NCI-H510A treated with DMSO at 0.1 percent for 48 hours (cell line): Measurements from ENCODE around the gene LRRC2.
"Not testable (repeated sequence)": the region's sequence is repeated elsewhere in the genome, so short reads cannot be mapped to it uniquely, and the experiment has no call there.

Source experiments
- DNase-seq: peaks from one replicate; lab custom pipeline; 2025; lab: John Stamatoyannopoulos, UW

Gene LRRC2

DNA sequence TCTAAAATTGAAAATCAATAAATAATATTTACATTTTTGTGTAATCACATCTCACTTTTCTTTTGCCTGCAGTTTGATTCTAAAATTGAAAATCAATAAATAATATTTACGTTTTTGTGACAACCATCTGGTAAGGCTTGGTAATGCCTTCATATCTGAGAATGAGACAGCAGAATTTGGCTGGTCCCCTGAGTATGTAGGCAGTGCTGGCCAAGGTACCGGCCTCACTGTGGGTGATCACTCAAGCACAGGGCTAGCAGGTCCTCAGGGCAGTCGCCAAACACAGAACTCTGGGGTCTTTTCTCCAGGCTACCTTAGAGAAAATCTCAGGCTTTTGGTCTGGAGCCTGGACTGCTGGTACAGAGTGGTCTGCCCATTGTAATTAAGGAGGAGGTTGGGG lies 42.1 kb downstream of the LRRC2 start:
- no peak for DNase-seq

DNA sequence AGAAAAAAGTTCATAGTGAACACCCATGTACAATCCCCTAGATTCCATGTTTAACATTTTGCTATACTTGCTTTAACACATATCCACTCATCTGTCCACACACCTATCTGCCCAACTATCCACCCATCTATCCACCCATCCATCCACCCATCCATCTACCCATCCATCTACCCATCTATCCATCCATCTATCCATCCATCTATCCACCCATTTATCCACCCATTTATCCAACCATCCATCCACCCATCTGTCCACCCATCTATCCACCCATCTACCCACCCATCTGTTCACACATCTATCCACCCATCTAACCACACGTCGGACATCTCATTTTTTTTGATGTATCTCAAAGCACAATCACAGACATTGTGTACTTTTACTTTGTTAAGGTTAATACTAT lies 42.5 kb downstream of the LRRC2 start:
- no peak for DNase-seq

DNA sequence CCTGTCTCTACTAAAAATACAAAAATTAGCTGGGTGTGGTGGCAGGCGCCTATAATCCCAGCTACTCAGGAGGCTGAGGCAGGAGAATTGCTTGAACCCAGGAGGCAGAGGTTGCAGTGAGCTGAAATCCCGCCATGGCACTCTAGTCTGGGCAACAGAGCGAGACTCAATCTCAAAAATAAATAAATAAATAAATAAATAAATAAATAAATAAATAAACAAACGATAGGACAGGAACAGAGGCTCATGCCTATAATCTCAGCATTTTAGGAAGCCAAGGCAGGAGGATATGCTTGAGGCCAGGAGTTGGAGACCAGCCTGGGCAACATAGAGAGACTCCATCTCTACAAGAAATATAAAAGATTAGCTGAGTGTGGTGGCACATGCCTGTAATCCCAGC lies 43.9 kb downstream of the LRRC2 start:
- DNase-seq: not testable (repeated sequence)

DNA sequence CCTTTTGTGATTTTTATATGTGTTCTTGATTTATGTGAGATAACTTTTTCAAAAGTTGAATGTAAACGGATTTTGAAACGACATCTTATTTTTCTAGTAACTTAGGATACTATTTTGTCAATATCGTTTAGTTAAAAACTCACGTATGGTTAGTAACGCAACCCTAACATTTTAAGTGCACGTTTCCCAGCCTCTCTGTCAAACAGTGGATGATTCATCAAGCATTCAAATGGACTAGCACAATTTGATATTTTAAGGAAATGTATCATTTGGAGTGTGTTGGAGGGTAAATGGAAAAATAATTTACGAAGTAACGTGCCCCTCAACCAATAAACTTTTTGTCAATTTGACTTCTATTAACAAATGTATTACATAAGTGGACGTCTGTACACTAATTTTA lies 45.0 kb downstream of the LRRC2 start:
- no peak for DNase-seq

DNA sequence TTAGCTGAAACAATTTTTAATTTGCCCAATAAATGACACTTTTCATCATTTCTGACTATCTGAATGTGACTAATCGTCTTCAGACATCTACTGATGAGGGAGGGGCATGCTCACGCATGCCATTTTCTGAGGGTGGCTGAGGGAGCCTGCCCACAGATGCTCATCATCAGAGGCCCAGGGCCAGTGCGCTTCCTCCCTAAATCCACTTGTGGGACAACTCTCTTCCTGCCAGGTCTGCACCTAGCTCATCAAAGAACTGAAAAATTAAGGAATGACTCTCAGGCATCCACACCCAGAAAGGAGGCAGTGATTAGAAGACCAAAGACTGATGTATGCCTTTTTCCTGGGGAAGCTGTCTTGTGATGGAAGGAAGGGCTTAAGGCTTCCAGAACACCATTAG lies 45.6 kb downstream of the LRRC2 start:
- no peak for DNase-seq

DNA sequence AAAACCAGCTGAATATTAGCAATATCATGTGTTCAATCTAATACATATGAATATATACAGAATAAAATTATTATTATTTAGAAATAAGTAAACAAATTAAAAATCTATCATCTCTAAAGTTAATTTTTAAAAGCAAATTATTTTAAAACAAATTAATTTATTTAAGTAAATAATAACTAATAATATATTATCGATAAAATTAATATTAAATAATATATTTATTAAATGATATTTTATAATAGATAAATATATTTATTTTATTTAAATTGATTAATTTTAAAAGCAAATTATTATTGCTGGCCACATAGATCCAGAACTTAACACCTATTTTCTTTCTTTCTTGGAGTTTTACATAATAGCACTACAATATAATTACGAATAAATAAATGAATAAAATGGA lies 46.1 kb downstream of the LRRC2 start:
- DNase-seq: no peak

DNA sequence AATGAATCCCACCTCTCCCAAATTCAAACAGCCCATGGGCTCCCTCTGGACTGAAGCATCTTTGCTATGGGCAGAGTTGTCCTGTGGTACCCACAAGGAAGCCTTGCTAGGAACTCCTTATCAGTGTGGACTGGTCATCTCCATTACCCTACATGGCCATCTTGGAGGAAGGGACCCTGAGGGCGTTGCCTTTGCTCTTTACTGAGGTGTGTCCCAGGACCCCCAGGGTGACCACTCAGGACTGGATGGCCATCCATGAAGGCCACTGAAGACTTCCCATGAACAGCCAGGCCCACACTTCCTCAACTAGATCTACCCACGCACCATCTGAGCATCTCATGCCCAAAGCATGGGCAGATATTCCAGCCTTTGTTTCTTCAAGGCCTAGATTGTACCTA lies 48.3 kb downstream of the LRRC2 start:
- DNase-seq: no peak

DNA sequence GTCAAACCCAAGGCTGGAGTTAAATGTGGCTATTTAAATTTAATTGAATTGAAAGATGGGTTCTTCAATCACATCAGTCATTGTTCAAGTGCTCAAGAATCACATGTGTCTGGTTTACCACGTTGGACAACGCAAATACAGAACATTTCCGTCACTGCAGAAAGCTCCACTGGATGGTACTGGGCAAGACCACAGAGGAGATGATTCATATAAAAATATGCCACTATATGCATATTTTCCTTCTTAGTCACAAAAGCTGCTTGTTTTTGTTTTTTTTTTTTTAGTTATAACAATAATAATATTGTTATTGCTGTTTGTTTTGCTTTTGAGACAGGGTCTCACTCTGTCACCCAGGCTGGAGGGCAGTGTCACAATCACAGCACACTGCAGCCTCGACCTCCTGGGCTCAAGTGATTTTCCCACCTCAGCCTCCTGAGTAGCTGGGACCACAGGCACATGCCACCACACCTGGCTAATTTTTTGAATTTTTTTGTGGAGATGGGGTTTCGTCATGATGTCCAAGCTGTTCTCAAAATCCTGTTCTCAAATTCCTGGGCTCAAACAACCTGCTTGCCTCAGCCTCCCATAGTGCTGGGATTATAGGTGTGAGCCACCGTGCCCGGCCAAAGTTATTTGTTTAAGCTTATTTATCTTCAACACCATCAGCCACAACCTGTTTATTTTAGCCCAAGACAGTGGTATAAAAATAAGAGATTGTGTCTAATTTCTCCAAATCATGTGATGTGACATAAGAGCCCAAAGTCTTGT lies 48.9 kb downstream of the LRRC2 start:
- no peak for DNase-seq

DNA sequence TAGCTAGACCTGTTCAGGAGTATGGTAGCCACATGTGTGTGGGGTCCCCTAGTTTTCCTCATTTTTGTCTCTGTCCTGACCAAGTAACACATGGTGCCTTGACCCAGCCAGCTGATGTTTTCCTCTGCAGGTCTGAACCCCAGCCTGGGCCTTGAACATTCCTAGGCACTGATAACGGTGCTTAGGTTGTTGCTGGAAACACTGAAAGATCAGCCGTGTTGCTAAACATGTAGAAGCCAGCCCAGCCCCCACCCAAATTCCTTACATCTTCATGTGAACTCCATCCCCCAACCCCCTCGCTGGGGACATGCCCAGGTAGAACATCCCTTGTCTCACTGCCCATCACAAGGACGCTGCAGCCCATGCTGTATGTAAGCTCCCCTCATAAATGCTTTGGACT lies 49.6 kb downstream of the LRRC2 start:
- no peak for DNase-seq

DNA sequence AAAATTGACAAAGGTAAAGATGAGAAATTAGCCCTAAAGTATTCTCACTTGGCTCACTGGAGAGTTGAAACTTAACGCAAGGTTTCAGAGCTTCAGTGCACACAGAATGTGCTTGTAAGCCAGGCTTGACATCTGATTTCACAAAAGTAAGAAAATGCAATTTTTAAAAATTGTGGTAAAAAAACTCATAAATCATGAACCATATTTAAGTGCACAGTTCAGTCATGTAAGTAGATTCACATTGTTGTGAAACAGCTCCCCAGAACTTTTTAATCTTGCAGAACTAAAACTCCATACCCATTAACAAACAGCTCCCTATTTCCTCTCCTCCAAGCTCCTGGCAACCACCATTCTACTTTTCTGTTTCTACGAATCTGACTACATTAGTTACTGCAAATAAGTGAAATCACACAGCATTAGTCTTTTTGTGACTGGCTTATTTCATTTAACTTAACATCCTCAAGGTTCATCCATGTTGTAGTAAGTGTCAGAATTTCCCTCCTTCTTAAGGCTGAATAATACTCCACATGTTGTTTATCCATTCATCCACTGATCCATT lies 53.8 kb downstream of the LRRC2 start:
- DNase-seq: no peak

DNA sequence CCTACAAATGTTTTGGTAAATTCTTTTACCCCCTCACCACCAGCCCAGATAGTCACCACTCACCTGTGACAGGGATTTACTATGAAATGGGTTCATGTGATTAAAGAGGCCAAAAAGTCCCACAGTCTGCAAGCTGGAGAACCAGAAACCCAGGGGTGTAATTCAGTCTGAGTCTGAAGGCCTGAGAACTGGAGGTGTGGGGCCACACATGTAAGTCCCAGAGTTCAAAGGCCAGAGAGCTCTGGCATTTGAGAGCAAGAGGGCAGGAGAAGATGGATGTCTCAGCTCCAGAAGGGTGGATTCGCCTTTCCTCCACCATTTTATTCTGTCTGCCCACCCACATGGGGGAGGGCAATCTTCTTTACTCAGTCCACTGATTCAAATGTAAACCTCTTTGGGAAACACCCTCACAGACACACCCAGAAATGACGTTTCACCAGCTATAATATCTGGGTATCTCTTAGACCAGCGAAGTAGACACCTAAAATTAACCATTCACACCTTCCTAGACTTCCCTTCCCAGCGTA lies 56.4 kb downstream of the LRRC2 start:
- DNase-seq: no peak

DNA sequence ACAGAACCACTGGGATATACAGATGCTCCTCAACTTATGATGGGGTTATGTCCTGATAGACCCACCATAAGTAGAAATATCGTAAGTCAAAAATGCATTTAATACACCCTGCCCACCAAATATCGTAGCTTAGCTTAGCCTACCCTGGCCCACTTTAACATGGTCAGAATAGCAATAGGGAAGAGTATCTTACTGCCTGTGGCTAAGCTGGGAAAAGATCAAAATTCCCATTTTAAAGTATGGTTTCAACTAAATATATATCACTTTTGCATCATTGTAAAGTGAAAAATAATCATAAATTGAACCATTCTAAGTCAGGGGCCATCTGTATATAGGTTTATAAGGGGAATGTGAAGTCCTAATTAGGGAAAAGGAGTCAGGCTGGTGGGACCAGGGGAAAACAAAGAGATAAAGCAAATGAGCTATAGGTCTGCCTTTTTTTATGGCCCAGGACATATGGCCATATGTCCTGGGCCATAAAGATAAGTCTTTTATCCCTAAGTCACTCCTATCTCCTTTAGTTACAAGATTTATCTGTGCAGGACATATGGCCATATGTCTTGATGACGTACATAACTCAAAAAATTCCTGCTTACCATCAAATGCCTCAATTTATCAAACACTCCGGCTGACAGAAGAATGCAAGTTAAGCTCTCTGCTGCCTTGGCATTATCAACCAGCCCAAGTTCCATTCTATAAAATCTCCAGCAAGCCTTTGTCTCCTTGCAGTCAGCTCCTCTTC lies 57.1 kb downstream of the LRRC2 start:
- no peak for DNase-seq

DNA sequence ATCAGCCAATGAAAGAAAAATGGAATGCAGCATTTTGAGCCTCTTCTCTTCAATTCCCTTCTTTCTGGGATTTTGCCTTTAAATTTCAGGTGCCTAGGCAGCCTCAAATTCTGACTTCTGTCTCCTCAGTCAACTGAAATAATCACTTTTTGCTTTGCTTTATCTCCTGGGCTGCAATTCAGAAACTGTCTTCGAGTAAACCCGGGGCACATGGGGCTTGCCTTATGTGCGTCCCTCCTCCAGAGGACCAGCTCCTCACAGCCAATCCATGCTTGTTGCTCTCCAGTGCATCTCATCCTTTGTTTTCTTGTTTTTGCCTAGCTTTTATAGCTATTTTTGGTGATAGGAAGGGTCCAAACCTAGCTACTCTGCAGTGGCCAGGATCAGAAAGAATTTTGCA lies 59.6 kb downstream of the LRRC2 start:
- no peak for DNase-seq

DNA sequence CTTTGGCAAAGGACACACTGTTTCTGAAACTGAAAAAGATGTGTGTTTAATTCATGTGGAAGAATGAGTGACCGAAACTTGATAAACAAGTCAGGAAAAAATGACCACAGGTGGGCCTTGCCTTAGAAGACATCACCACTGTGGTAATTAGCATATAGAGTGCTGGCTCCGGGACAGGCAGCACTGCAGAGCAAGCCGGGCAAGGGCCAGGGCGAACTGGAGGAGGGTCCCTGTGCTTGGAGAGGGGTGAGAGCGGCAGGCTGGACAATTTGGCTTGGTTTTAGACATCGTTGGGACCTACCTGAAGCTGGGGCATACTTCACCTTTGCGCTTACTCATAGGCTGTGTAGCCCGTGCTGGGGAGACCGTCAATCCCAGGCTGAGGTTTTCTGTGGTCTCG lies 60.1 kb downstream of the LRRC2 start:
- DNase-seq: no peak

DNA sequence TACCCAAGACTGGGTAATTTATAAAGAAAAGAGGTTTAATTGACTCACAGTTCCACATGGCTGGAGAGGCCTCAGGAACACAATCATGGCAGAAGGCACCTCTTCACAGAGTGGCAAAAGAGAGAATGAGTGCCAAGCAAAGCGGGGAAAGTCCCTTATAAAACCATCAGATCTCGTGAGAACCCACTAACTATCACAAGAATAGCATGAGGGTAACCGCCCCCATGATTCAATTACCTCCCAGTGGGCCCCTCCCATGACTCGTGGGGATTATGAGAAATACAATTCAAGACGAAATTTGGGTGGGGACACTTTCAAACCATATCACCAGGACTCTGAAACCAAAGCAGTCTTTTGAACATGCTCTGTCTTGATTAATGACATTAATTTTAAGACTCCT lies 61.3 kb downstream of the LRRC2 start:
- no peak for DNase-seq

DNA sequence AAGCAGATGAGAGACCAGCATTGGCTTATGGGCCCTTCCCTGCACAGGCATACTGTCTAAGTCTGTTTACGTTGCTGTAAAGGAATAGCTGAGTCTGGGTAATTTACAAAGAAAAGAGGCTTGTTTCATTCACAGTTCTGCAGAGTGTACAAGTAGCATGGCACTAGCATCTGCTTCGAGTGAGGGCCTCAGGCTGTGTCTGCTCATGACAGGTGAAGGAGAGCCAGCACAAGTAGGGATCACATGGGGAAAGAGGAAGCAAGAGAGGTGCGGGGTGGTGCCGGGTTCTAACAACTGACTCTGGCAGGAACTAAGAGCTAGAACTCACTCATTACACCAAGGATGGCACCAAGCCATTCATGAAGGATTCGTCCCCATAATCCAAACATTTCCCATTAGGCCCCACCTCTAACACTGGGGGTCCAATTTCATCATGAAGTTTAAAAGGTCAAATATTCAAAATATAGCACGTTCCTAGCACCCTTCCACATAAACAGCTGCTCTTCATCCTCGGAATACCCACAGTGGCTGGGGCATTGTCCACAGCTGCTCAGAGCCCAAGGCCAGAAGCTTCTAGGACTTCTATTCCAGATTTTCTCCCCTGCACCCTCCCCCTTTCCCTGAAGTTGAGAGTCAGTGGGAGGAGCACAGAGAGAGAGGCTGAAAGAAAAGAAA lies 62.8 kb downstream of the LRRC2 start:
- DNase-seq: no peak

DNA sequence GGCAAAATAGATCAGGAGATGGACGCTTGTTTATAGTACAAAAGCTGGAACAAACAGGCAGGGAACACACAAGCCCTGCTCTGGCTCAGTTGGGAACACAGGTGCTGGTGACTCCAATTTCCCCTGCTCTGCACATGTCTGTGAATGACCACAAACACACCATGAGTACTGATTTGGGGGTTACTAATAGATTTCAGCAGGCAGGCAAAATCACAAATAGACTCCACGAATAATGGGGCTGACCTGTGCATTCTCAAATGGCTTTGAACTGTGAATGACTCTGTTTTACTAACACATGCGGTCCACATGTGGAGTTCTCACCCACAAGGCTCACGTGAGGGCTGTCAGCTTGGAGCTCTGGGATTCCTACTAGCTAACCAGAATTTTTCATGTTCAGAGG lies 64.4 kb downstream of the LRRC2 start:
- DNase-seq: no peak

DNA sequence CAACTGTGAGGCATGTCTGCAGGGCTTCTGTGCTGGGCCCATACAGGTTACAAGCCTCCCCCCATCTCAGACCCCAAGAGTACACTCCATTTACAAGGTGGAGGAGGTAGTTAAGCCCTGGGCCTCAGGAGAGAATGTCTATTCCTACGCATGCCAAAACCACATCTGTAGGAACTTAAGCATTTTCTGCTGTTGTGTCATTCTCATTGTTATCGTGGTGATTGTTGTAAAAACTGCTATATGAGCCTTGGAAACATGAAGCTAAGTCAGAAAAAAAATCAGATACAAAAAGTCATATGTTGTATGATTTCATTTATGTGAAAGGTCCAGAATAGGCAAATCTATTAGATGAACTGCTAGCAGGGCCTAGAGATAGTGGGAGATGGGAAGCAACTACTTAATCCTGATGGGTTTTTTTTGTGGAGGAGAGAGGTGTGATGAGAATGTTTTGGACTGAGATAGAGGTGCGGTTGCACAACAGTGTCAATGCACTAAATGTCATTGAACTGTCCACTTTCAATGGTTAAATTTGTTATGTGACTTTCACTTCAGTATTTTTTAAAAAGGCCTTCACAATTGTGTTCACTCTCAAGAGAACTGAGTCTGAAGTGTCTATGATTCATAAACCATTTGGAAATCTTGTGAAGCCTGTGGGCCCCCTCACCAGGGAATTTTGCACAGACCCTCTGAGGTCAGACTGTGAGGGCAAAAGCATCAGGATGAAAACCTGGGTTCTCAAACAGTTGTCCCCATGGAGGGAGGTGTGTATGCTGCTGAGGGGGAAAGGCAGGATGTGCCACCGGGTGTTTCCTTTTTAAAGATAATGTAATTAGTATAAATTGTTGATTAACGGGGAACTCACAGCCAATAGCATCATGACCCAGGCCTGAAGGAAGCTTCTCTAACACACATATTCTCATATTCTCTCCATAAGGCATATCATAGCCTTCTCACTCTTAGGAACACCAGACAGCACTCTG lies 65.2 kb downstream of the LRRC2 start:
- no peak for DNase-seq

DNA sequence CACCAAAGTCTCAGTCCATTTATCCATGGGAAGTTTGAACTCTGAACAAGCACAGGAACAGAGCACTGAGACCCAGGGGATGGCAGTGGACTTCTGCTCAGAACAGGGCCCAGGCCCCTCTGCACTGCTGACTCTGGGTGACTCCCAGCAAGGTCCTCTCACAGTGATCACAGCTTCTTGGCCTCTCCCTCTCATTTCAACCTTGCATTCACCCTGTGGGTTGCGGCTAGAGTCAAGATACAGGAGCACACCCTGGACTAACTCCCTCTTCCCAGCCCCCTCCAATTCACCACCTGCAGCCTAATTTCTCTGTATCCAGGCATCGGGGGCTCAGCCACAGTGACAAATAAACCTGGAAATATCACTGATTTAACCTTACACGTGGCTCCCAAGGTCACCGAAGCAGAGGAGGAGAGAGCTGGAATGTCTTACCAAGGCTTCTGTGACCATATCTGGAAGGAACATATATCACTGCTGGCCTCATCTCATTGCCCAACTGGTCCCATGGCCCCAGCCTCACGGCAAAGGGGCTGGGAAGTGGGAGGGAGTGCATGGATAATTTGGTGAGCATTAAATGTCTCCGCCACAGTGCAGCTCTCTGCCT lies 67.1 kb downstream of the LRRC2 start:
- DNase-seq: no peak

DNA sequence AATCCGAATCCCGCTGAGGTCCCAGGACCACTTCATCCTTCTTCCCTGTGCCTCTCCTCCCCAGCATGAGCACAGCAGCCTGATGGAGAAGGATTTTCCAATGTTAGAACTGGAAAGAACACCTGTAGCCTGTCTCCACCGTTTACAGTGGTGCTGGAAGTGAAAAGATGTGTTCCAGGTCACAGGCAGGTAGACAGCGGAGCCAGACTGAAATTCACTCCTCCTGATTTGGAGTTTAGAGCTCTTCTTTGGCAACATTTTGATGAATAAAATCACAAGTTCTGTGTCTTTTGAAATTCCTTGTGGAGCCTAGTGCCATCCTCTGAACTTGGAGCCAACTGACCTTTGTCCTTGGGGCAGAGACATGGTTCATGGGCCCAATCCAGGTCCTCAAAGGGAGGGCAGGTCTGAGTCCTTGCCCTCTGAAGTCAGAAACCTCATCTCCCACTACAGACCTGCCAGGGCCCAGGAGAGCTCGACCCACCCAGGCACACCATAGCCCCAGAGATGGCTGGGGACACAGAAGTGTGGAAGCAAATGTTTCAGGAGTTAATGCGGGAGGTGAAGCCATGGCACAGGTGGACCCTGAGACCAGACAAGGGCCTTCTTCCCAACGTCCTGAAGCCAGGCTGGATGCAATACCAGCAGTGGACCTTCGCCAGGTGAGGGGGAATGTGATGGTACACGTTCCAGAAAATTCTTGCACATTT lies 68.4 kb downstream of the LRRC2 start, which contains the start of gene RTP3:
Gene RTP3, plus strand, starts transcription at position 421 of the 710 bp plus-strand sequence. Its CDS starts 87 bp downstream, at position 508.
- DNase-seq: no peak
